ENCODE data around the gene DCLK1. TPM values are rescaled to one million over a fixed set of nuclear protein-coding genes. Genes with fewer than 3 reads are reported as not detected.

The DCLK1 gene
- total RNA-seq, 1 experiment from 2014 or later, result 0.10 TPM

- H3K27ac ChIP-seq (ENCODE audit: low read depth, low read length), result no peak overlapping the region
- H2AFZ ChIP-seq (ENCODE audit: low read depth, low read length, poor library complexity, severe bottlenecking), result no peak overlapping the region
- TF ChIP-seq ZFX (IDR thresholded peaks at IDR 0.05), result no peak
- ChIA-PET RAD21 (ENCODE audit: low non-redundant PET in 1 of 2, low total read pairs in 2 of 2, uncharacterized antibody in 2 of 2, unreplicated experiment in 2 of 2) (no interaction called here), POLR2A (no interaction called here), CTCF (no interaction called here)
- no peak overlapping the region for H3K4me2 ChIP-seq (ENCODE audit: low read length)
- no peaks in the 10 kb centered on the region for H3K36me3 ChIP-seq (ENCODE audit: control insufficient read depth in 1 of 2, insufficient read depth in 2 of 2, low read length in 2 of 2)
- no peak overlapping the region for H3K9ac ChIP-seq (ENCODE audit: low read length)
- DNase-seq (ENCODE audit: low read depth, low spot score), result no peak
- H3K4me1 ChIP-seq (ENCODE audit: control insufficient read depth in 1 of 2, insufficient read depth in 2 of 2, low read length in 2 of 2), result no peaks in the 10 kb centered on the region
- no peaks in the 10 kb centered on the region for H3K79me2 ChIP-seq (ENCODE audit: insufficient read depth, low read length)
- no peaks in the 10 kb centered on the region; a peak in 1 of 4 replicates for H3K9me3 ChIP-seq (ENCODE audit: control insufficient read depth in 1 of 2, insufficient read depth in 1 of 2, low read depth in 1 of 2, low read length in 2 of 2)
- ATAC-seq, result no peak
- intact Hi-C loops (cut with micrococcal nuclease), result no loop called here
- no TSS peak for BruUV-seq (replicated peaks)
- H3K27me3 ChIP-seq (ENCODE audit: insufficient read depth, low read length), result no peaks in the 10 kb centered on the region
- no peaks in the 10 kb centered on the region for H4K20me1 ChIP-seq (ENCODE audit: insufficient read depth)
- no peaks in the 10 kb centered on the region for H3K9me2 ChIP-seq (ENCODE audit: insufficient read depth)
- H3K4me3 ChIP-seq (replicated peaks in 1 of 2; ENCODE audit: low read depth in 1 of 2, low read length in 2 of 2), result no peak overlapping the region
Observed at GRCh38 chr13:35996360-35996759, 134.8 kb downstream of the DCLK1 start.

GRCh38 chr13:35995136-35995535 lies 136.0 kb downstream of the DCLK1 start:
- CTCF ChIA-PET, result no interaction called here

More at GRCh38 chr13:35995136-35995535, 136.0 kb downstream of the DCLK1 start:
- no peaks in the 10 kb centered on the region for H4K20me1 ChIP-seq (ENCODE audit: insufficient read depth)
- no peak for ATAC-seq
- no peaks in the 10 kb centered on the region for H3K79me2 ChIP-seq (ENCODE audit: insufficient read depth, low read length)
- BruUV-seq (replicated peaks), result no TSS peak
- H3K4me3 ChIP-seq (replicated peaks in 1 of 2; ENCODE audit: low read depth in 1 of 2, low read length in 2 of 2), result no peak overlapping the region
- H3K9me2 ChIP-seq (ENCODE audit: insufficient read depth), result no peaks in the 10 kb centered on the region
- no peak for TF ChIP-seq ZFX (IDR thresholded peaks at IDR 0.05)
- TF ChIP-seq EGR1 (IDR thresholded peaks at IDR 0.05; ENCODE audit: low read depth), result no peak
- TF ChIP-seq POLR2A (IDR thresholded peaks at IDR 0.05; ENCODE audit: borderline replicate concordance, extremely low read depth, insufficient read depth, insufficient read length), result no peak
- no peak for TF ChIP-seq EZH2phosphoT487 (IDR thresholded peaks at IDR 0.05; ENCODE audit: borderline replicate concordance)
- TF ChIP-seq CEBPB (IDR thresholded peaks at IDR 0.05; ENCODE audit: low read depth), result no peak
- TF ChIP-seq JUND (IDR thresholded peaks at IDR 0.05), result no peak
- TF ChIP-seq RAD21 (IDR thresholded peaks at IDR 0.05; ENCODE audit: low read depth), result no peak
- no peak for TF ChIP-seq TCF7L2 (IDR thresholded peaks at IDR 0.05; ENCODE audit: borderline replicate concordance, extremely low read depth, insufficient read depth, insufficient read length)
- no peak for TF ChIP-seq YY1 (IDR thresholded peaks at IDR 0.05; ENCODE audit: extremely low read depth, insufficient replicate concordance, low read depth, low read length)
- TF ChIP-seq SRF (IDR thresholded peaks at IDR 0.05; ENCODE audit: low read depth), result no peak
- TF ChIP-seq EZH2 (IDR thresholded peaks at IDR 0.05), result no peak
- no peak for TF ChIP-seq POLR2AphosphoS5 (IDR thresholded peaks at IDR 0.05; ENCODE audit: low read depth, low read length)
- H3K4me2 ChIP-seq (ENCODE audit: low read length), result no peak overlapping the region
- H3K27me3 ChIP-seq (ENCODE audit: insufficient read depth, low read length), result no peaks in the 10 kb centered on the region
- no peak overlapping the region for H3K9ac ChIP-seq (ENCODE audit: low read length)
- ChIA-PET RAD21 (ENCODE audit: low non-redundant PET in 1 of 2, low total read pairs in 2 of 2, uncharacterized antibody in 2 of 2, unreplicated experiment in 2 of 2) (no interaction called here), POLR2A (no interaction called here)
- no peaks in the 10 kb centered on the region for H3K4me1 ChIP-seq (ENCODE audit: control insufficient read depth in 1 of 2, insufficient read depth in 2 of 2, low read length in 2 of 2)
- no peak for DNase-seq (ENCODE audit: low read depth, low spot score)
- no peak overlapping the region for H3K27ac ChIP-seq (ENCODE audit: low read depth, low read length)
- intact Hi-C loops (cut with micrococcal nuclease), result no loop called here
- no peaks in the 10 kb centered on the region for H3K36me3 ChIP-seq (ENCODE audit: control insufficient read depth in 1 of 2, insufficient read depth in 2 of 2, low read length in 2 of 2)
- H3K9me3 ChIP-seq (ENCODE audit: control insufficient read depth in 1 of 2, insufficient read depth in 1 of 2, low read depth in 1 of 2, low read length in 2 of 2), result no peaks in the 10 kb centered on the region
- H2AFZ ChIP-seq (ENCODE audit: low read depth, low read length, poor library complexity, severe bottlenecking), result no peak overlapping the region
